ENCODE results near the gene PDS5A.
"Not testable (repeated sequence)": the region's sequence is repeated elsewhere in the genome, so short reads cannot be mapped to it uniquely, and the experiment has no call there.

PDS5A gene

GRCh38 chr4:39996811-39997210 lies 19.1 kb upstream of the PDS5A start:
- no peak for TF ChIP-seq CTCF (IDR thresholded peaks at IDR 0.05; ENCODE audit: low read depth, low read length)
- no peak for TF ChIP-seq POLR2A (IDR thresholded peaks at IDR 0.05; ENCODE audit: extremely low read depth, insufficient read length)
- no peak for TF ChIP-seq MYC (IDR thresholded peaks at IDR 0.05; ENCODE audit: low read depth, low read length)
- TF ChIP-seq MAX (IDR thresholded peaks at IDR 0.05; ENCODE audit: low read depth, low read length), result no peak
- DNase-seq (ENCODE audit: low read depth), result no peak
- no peak overlapping the region for H3K4me3 ChIP-seq (ENCODE audit: low read depth, low read length)

DNA sequence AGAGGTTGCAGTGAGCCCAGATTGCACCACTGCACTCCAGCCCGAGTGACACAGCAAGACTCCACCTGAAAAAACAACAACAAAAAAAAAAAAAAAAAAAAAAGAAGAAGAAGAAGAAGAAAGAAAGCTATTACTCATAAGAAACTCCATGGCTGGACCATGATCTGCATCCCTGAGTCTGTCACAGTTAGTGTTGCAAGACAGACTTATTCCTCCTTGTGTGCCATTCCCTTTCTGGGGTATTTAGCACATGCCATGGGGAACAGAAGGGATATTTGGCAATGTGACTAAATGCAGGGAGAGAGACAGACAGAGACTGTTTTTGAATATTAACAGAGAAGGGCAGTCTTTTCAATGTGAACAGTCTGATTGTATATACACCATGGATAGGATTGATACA lies 16.7 kb upstream of the PDS5A start:
- DNase-seq (ENCODE audit: low read depth), result no peak

DNA sequence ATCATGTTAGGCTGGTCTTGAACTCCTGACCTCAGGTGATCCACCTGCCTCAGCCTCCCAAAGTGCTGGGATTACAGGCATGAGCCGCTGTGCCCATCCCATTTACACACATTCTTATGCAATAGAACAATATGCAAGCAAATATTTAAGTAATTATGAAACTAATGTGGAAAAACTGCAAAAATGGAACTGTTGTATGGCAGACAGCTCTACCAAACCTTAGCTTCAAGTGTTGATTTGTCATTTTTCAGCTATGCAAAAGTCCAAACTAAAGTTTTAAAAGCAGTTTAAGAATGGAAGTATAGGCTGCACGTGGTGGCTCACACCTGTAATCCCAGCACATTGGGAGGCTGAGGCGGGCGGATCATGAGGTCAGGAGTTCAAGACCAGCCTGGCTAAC lies 11.7 kb upstream of the PDS5A start:
- H3K4me3 ChIP-seq (ENCODE audit: low read depth, low read length); DNase-seq (ENCODE audit: low read depth): not testable (repeated sequence)

More for the DNA sequence above, 16.7 kb upstream of the PDS5A start:
- no peak overlapping the region for H3K4me3 ChIP-seq (ENCODE audit: low read depth, low read length)
- TF ChIP-seq MYC (IDR thresholded peaks at IDR 0.05; ENCODE audit: low read depth, low read length), result no peak
- no peak for TF ChIP-seq MAX (IDR thresholded peaks at IDR 0.05; ENCODE audit: low read depth, low read length)
- TF ChIP-seq CTCF (IDR thresholded peaks at IDR 0.05; ENCODE audit: low read depth, low read length), result no peak
- no peak for TF ChIP-seq POLR2A (IDR thresholded peaks at IDR 0.05; ENCODE audit: extremely low read depth, insufficient read length)

DNA sequence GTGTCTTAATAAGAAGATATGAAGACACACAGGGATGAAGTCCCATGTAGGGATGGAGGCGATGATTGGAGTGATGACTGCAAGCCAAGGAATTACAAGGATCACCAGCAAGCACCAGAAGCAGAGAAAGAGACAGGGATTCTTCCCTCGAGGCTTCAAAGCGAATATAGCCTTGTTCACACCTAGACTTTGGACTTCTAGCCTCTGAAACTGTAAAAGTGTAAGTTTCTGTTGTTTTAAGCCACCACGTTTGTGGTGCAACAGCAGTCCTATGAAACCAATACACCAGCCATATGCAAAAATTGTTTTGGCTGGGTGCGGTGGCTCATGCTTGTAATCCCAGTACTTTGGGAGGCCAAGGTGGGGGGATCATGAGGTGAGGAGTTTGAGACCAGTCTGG lies 9.8 kb upstream of the PDS5A start:
- TF ChIP-seq MYC (IDR thresholded peaks at IDR 0.05; ENCODE audit: low read depth, low read length) (no peak), MAX (IDR thresholded peaks at IDR 0.05; ENCODE audit: low read depth, low read length) (no peak), CTCF (IDR thresholded peaks at IDR 0.05; ENCODE audit: low read depth, low read length) (no peak), POLR2A (IDR thresholded peaks at IDR 0.05; ENCODE audit: extremely low read depth, insufficient read length) (no peak)
- no peak for DNase-seq (ENCODE audit: low read depth)

DNA sequence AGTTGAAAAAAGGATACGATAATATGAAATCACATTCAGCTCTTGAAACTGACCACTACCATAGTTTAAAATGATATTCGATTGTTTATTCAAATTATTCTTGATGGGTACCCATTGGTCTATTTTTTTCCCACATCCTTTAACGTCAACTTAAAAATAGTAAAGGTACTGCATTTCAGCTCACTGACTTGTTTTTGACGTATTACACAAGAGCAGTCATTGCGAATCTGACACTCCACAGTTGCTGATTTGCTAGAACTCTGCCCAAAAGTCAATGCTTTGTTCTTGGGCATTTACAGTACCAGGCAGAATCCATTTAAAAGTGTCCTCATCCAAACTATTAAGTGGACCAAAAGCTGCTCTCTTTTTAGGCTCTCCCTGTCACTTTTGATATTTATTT lies 1.2 kb upstream of the PDS5A start:
- peak; percentile 60 for DNase-seq (ENCODE audit: low read depth)
- H3K4me3 ChIP-seq (ENCODE audit: low read depth, low read length), result peak overlapping the region; percentile 60
- TF ChIP-seq MAX (IDR thresholded peaks at IDR 0.05; ENCODE audit: low read depth, low read length) (no peak), POLR2A (IDR thresholded peaks at IDR 0.05; ENCODE audit: extremely low read depth, insufficient read length) (no peak), MYC (IDR thresholded peaks at IDR 0.05; ENCODE audit: low read depth, low read length) (no peak), CTCF (IDR thresholded peaks at IDR 0.05; ENCODE audit: low read depth, low read length) (no peak)

More for the DNA sequence above, 9.8 kb upstream of the PDS5A start:
- H3K4me3 ChIP-seq (ENCODE audit: low read depth, low read length), result no peak overlapping the region

DNA sequence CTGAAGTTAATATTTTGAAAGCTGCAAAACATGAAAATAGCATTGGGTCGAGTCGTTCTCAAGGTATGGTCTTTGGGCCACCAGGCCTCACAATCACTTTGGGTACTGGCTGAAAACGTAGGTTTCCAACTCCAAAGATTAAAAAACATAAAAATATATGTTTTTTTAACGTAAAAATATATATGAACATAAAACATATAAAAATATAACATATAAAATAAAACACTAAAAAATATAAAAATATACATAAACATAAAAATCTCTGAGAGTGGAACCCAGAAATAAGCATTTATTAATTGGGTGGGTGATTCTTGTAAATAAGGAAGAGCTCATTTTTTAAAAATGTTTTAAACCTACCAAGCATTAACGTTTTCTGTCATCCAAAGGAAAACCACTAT lies 666 bp upstream of the PDS5A start:
- H3K4me3 ChIP-seq (ENCODE audit: low read depth, low read length), result peak overlapping the region; percentile 60
- DNase-seq (ENCODE audit: low read depth), result no peak
- no peak for TF ChIP-seq CTCF (IDR thresholded peaks at IDR 0.05; ENCODE audit: low read depth, low read length)
- TF ChIP-seq MYC (IDR thresholded peaks at IDR 0.05; ENCODE audit: low read depth, low read length), result no peak
- no peak for TF ChIP-seq POLR2A (IDR thresholded peaks at IDR 0.05; ENCODE audit: extremely low read depth, insufficient read length)
- no peak for TF ChIP-seq MAX (IDR thresholded peaks at IDR 0.05; ENCODE audit: low read depth, low read length)
